ENCODE data around the gene DMRTB1. TPM values are rescaled to one million over a fixed set of nuclear protein-coding genes. Genes with fewer than 3 reads are reported as not detected.
A peak's percentile ranks its signal among the peaks of the same experiment; 100 is the strongest.

The DMRTB1 gene
- total and polyA plus RNA-seq, 2 of the 8 experiments (the other 6 are each of a cell fraction or from before 2014, with no cell fraction given) = 0.06 to 0.35 TPM

DNA sequence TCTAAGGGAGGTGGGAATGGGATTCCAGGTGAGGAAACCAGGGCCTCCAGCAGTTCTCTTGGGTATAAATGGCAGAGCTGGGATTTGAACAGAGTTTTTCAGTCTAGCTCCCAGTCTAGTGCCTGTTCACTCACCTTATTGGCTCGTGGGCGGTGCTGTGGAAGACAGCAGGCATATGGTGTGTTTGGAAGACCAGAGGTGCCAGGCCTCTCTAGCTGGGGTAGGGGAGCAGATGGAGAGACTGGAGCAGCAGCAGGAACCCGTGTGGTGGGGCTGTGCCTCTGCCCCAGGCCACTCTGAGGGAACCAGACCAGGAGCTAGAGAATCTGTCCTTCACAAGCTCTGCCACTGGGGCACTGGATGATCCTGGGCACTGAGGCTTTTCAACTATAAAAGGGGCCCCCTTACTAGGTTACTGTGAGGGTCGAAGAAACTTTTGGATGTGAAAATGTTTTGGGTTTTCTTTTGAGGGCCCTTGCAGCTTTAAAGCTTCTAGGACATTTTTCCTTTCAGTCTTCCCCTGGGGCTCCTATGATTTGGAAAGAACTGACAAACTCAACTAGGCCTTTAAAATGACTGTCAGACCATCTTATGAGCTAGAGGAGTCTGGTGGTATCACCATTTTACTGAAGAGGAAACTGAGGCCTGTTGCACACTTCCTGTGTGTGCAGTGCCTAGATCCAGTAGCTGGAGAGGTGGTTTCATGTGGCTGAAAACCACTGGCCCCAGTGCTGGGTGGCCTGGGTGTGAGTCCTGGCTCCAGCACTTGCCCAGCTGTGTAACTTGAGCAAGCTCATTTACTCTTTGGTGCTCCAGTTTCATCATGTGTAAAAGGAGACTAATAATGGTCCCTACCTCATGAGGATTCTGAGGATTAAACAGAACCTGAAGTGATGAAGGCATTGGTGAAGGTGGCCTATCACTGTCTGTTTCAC lies 6.1 kb downstream of the DMRTB1 start:
- 56% methylated on average over 4 of the region's 4 CpGs; no CpG with 5 or more reads in 1 of the 2 experiments for WGBS, 2 experiments (ENCODE audit: extremely low coverage in 1 of 2, insufficient coverage in 1 of 2, insufficient read length in 1 of 2, insufficient replicate concordance in 2 of 2, low coverage in 1 of 2, low lambda C conversion rate in 2 of 2, missing lambda C conversion rate in 1 of 2)
- peak overlapping the region; percentile 9; the same call in 1 of the 2 replicates for H2BK12ac ChIP-seq (ENCODE audit: low read depth, low read length)

More for the DNA sequence above, 6.1 kb downstream of the DMRTB1 start:
- Histone ChIP-seq H3K4ac (replicated peaks; ENCODE audit: insufficient read length, low read depth, low read length) (no peak overlapping the region), H3K23me2 (ENCODE audit: low read depth, low read length) (no peaks in the 10 kb centered on the region), H4K8ac (ENCODE audit: extremely low read depth, insufficient read depth, low read length) (no peak overlapping the region), H2AK5ac (ENCODE audit: low read depth, low read length) (no peak overlapping the region; the same call in 1 of the 2 replicates), H3K14ac (ENCODE audit: insufficient read length) (no peak overlapping the region), H4K20me1 (replicated peaks in 1 of 2; ENCODE audit: control insufficient read depth in 1 of 2, insufficient read depth in 2 of 2, low read length in 2 of 2) (no peaks in the 10 kb centered on the region), H3K79me2 (ENCODE audit: control insufficient read depth in 1 of 2, insufficient read depth in 2 of 2, low read length in 2 of 2) (no peaks in the 10 kb centered on the region), H3K9me3 (ENCODE audit: insufficient read depth in 2 of 2, low read depth in 1 of 2, low read length in 1 of 2) (no peaks in the 10 kb centered on the region), H3K56ac (replicated peaks; ENCODE audit: insufficient read length, low read depth, low read length) (no peak overlapping the region), H3K18ac (ENCODE audit: extremely low read depth, low read length) (no peak overlapping the region), H3K9ac (replicated peaks in 1 of 4; ENCODE audit: extremely low read depth in 1 of 4, low read depth in 3 of 4, low read length in 3 of 4) (no peak overlapping the region), H3K79me1 (ENCODE audit: low read depth, low read length) (no peaks in the 10 kb centered on the region), H4K5ac (ENCODE audit: insufficient read length, low read depth, low read length) (no peak overlapping the region), H2BK5ac (ENCODE audit: low read depth, low read length) (no peak overlapping the region), H2BK15ac (ENCODE audit: low read length) (peak overlapping the region; percentile 40; the same call in 1 of the 2 replicates), H2BK20ac (ENCODE audit: low read length) (no peak overlapping the region; the same call in 1 of the 2 replicates), H3K4me2 (ENCODE audit: insufficient read depth in 1 of 2, low read depth in 2 of 2, low read length in 2 of 2) (no peak overlapping the region), H3K27me3 (replicated peaks in 1 of 4; ENCODE audit: control insufficient read depth in 3 of 4, extremely low read depth in 1 of 4, insufficient read depth in 3 of 4, low read length in 3 of 4) (peaks cover 0 to 1% (median 0%) of the 10 kb centered on the region in 4 experiments; a peak in 1 of 7 replicates), H3K4me1 (replicated peaks in 1 of 4; ENCODE audit: control insufficient read depth in 3 of 4, insufficient read depth in 4 of 4, low read length in 3 of 4) (peaks cover 0 to under 1% (median under 1%) of the 10 kb centered on the region in 4 experiments; a peak in 5 of 7 replicates), H3K4me3 (ENCODE audit: extremely low read depth in 1 of 4, insufficient read depth in 2 of 4, low read depth in 3 of 4, low read length in 4 of 4) (no peak overlapping the region), H2AFZ (ENCODE audit: low read length) (no peak overlapping the region), H3K27ac (ENCODE audit: low read depth, low read length) (no peak overlapping the region), H3K23ac (ENCODE audit: insufficient read length) (no peak overlapping the region), H3K36me3 (ENCODE audit: control insufficient read depth in 2 of 4, insufficient read depth in 4 of 4, low read length in 3 of 4) (no peaks in the 10 kb centered on the region), H2BK120ac (replicated peaks; ENCODE audit: low read depth, low read length) (no peak overlapping the region), H4K91ac (replicated peaks; ENCODE audit: insufficient read length, low read length) (no peak overlapping the region)
- FAIRE-seq = no peak
- DNase-seq (ENCODE audit: low read depth in 1 of 2, low spot score in 2 of 2) = no peak
- TF ChIP-seq POLR2A (IDR thresholded peaks at IDR 0.05; ENCODE audit: control extremely low read depth in 1 of 2, low read depth in 2 of 2, low read length in 2 of 2) = no peak
- no peak for TF ChIP-seq HDAC6 (IDR thresholded peaks at IDR 0.05; ENCODE audit: low read depth, low read length)
- TF ChIP-seq RXRA (IDR thresholded peaks at IDR 0.05; ENCODE audit: insufficient read depth, low read depth, low read length) = no peak
- no peak for TF ChIP-seq KDM5A (IDR thresholded peaks at IDR 0.05; ENCODE audit: low read length)
- no peak for TF ChIP-seq CBX5 (IDR thresholded peaks at IDR 0.05; ENCODE audit: low read depth, low read length)
- TF ChIP-seq TAF7 (optimal IDR thresholded peaks at IDR 0.05; ENCODE audit: borderline replicate concordance, low read depth, low read length) = no peak
- no peak for TF ChIP-seq FOSL1 (IDR thresholded peaks at IDR 0.05; ENCODE audit: insufficient read depth, low read depth, low read length)
- no peak for TF ChIP-seq SIX5 (IDR thresholded peaks at IDR 0.05; ENCODE audit: low read depth, low read length)
- CTCF ChIA-PET (ENCODE audit: partially characterized antibody) = interaction anchor here (0.6 to 16.5 kb wide), 18 partner anchors 9 to 671 kb away, joined by 3 to 248 read pairs (median 4); partner anchors contain the start of gene DMRTB1
- POLR2A ChIA-PET (ENCODE audit: partially characterized antibody) = interaction anchor here (0.9 to 1.4 kb wide), 2 partner anchors 17 to 187 kb away, joined by 3 to 6 read pairs; no protein-coding TSS in a partner anchor
